ENCODE results near the gene SPRR1A.

Gene SPRR1A, protein sequence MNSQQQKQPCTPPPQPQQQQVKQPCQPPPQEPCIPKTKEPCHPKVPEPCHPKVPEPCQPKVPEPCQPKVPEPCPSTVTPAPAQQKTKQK

DNA sequence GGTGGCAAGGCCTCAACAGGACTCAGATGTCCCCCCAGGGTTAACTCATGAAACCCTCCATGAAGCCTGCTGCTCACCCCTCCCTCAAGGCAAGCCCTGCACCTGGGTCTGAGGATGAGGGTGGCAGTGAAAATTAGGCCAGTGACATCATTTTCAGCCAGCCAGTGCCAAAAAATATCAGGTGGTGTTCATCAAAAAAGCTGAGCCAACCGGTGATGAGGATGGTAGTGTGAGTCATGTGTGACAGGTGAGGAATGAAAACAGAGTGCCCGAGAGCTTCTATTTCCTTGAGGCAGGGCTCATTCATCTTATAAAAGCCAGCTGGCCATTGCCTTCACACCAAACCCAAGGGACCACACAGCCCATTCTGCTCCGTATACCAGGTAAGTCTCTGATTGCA, at the start of gene SPRR1A:
Gene SPRR1A (plus strand): TSS at position 339 of the 400 bp plus-strand sequence. CDS start 1,150 bp downstream, outside the sequence.
- DNase-seq (ENCODE audit: low spot score), result no peak

DNA sequence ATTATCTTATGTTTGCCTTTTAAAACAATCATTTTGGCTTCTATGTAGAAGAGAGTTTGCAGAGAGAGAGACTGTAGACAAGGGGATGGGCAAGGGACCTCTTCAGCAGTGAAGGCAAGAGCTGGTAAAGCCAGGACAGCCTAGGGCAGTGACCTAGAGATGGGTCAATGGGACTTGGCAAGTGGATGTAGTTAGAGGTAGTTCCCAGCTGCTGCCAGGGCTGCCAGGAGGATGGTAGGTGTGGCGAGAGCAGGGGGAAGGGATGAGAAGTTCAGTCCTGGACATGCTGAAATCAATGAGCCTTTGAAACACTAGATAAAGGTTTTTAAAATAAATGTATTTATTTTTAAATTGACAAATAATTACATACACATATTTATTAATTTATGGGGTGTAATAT, 43.3 kb upstream of the SPRR1A start:
- peak; percentile 4 for DNase-seq (ENCODE audit: low spot score)

DNA sequence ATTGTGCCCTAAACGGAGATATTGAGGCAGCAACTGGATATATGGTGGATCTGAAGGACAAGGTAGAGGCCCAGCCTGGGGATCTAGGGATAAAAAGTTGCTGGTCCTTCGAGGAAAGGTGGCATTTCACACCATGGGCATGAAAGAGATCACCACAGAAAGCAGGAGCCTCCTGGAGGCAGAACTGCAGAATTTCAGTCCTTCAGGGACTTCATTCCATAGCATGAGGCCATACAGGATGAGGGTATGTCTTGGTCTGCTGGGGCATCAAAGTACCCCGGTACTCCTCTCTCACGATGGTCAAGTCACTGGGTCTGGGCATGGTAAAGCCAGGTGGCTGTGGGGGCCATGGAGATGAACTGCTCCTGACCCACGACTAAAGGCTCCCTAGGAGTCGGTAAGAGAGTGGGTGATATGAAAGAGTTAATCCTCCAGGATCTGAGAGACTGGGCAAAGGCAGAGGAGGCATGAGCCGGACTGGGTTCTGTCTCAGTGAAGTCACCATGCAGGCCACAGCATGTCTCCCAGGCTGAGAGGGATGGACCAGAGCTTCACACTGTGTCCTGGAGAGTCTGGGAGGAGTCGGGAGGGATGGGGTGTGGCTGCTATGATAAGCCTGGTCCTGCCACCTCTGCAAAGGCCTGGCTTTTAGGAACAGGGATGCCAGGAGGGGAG, 42.7 kb upstream of the SPRR1A start:
- DNase-seq (ENCODE audit: low spot score), result no peak

DNA sequence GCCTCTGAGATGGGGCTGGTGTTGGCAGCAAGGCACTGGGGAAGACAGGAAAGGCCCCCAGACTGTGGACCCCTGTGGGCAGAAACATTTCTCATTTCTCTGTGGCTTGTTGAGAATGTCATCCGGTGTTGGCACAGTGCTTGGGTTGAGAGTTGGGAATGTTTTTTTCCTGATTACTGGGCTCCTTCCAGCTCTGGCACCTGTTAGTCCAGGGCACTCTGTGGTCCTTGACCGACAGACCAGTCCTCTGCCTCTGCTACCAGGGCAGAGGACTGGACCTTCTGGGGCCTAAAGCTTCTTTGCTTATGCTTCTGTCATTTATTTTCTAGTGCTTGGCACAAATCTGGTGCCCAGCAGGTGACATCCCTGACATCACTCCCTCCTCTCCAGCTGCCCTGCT, 41.7 kb upstream of the SPRR1A start:
- no peak for DNase-seq (ENCODE audit: low spot score)

DNA sequence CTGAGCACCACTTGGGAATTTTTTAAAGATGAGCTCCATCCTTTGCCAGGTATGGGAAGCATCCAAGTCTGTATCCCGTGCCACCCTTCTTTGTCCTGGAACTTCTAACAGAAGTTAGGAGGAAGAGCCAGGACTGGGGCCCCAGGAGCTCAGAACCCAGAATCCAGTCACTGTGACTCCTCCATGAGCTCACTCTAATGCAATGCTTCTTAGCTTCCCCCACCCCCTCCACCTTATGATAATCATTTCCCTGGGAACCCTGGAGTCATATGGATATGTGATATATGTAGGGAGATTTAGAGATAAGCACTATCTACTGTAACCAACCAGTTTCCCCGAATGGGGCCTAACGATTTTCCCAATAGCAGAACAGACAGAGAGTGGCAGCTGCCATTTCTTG, 37.6 kb upstream of the SPRR1A start:
- no peak for DNase-seq (ENCODE audit: low spot score)

DNA sequence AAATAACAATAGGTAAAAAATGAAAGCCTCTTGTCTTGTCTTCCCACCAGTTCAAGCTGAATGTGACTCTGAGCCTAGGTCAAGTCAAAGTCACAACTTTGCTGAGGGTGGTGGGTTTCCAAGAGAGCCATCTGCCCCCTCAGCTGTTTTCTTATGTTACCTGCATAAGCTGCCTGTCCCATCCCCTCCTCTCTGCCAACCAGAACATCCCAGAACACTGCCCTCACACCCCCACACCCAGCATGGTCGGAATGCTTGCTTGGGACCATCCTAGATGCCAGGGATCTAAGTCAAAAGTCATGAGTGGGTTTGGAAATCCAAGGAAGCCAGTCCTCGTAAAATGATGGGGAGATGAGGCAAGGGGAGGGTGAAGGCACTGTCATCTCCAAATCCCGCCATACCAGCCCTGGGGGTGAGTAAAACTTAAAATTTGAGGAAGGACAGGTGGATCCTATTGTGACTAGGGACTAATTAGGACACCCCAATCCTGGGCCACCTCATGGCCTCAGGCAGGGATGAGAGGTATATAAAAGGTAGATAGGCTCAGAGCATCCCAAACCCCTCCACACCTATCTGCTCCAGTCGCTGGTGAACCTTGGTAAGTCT, 37.1 kb upstream of the SPRR1A start, which contains the start of gene SPRR5:
Gene SPRR5 (plus strand): TSS at position 556 of the 606 bp plus-strand sequence. CDS start 1,349 bp downstream, outside the sequence.
- DNase-seq (ENCODE audit: low spot score), result no peak

DNA sequence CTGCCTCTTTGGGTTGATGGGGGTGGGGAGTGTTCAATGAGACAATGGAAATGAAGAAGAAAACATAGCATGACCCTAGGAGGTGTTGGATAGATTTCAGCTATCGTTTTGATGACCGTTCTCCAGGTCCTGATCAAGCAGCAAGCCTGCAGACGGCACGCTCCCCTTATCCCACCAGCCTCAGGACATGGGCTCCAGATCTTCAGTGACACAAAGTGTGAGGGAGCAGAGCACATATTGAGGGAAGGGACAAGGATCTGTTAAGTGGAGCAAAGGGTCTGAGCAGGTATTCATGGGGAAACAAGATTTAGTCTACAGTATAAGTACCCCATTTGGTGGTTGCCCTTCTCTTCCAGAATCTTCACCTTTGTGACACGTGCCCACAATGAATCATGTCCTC, 32.2 kb upstream of the SPRR1A start:
- DNase-seq (ENCODE audit: low spot score), result no peak

DNA sequence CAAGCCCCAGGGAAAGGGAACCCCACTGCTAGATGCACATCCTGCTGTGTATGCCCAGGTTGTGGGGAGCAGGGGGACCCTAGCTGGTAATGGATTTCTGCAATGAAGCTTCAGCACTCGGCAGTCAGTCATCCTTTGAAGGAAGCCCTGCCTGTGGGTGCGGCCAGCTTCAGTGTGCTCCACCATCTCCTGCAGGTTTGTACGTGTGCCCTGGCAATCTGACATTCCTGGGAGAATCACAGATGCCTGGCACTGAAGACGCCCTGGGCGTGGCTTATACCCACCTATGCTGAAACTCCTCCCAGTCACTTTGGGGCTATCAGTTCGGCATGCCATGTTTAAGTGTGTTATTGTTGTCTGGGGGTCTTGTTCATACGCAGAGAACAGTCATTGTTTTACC, 30.1 kb upstream of the SPRR1A start:
- DNase-seq (ENCODE audit: low spot score), result no peak

DNA sequence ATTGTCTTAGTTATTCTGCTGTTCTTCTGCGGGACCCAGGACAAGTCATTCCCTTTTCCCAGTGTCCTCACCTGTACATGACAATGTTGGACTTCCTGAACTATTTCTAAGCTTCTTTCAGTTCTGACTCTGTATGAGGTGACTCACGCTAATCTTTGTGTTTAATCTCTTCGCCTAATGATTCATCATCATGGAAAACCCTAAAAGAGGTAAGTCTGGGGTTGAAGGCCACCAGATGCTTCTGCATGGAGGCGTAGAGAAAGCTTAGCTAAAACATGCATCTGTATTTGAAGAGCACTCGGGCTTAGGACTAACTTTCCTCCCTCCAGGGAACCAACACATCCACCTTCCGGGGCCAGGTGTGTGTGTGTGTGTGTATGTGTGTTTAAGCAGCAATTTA, 29.4 kb upstream of the SPRR1A start:
- no peak for DNase-seq (ENCODE audit: low spot score)

DNA sequence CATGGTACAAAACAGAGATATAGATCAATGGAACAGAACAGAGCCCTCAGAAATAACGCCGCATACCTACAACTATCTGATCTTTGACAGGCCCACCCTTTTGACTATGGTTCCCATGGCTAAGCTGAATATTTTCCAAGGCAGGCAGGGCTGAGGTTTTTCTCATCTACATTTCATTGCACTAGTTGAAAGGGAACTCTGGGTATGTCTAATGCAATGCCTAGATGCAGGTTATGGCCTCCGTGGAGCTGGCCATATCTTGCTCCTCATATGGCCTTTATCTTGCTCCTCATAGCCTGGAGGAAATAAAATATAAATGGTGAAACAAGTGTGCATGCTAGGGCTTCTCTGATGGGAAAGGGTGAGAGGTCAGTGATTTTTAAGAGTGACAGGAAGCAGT, 26.3 kb upstream of the SPRR1A start:
- DNase-seq (ENCODE audit: low spot score), result no peak

DNA sequence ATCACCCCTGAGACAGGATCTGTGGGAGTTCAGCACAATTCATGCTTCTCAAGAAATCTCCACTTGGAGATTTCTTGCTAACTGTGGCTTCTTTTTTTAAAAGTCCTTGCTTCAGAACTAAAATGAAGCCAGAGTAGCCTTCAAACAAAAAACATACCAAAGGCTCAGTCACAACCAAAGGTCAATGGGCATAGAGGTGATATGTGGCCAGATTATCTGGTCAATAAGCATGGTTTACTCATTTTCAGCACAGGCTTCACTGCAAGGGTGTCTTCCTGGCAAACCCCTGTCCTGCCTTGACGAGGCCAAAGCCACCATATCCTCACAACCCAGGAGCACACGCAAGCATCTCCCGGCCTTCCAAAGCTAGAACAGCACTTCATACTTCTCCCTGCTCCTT, 24.6 kb upstream of the SPRR1A start:
- no peak for DNase-seq (ENCODE audit: low spot score)

DNA sequence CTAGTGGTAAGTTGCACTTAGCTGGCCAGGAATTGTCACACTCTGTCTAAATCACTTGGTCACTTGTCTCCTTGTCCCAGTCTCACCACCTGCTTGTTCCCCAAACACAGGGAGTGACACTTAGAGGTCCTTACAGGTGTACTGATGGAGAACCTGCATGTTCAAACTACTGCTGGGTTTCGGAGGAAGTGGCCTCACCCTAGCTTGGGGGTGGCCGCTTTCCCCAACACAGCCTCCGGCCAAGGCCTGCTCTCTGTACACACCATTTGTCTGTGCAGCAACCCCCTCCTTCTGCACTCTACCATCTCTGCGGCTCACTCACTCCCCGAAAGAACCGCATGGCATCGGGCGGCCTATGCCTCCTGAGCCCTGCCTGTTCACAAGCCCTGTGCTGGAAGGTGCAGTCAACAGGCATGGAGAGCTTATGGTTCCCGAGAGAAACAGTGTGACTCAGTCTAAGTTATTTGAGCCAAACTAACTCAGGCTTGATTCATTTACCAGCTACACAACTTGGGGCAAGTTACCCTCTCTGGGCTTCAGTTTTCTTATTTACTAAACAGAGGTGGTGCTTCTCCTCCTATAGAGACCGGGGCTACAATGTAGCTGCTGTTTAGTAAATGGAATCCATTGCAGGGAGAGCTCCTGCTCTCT, 24.0 kb upstream of the SPRR1A start:
- no peak for DNase-seq (ENCODE audit: low spot score)

DNA sequence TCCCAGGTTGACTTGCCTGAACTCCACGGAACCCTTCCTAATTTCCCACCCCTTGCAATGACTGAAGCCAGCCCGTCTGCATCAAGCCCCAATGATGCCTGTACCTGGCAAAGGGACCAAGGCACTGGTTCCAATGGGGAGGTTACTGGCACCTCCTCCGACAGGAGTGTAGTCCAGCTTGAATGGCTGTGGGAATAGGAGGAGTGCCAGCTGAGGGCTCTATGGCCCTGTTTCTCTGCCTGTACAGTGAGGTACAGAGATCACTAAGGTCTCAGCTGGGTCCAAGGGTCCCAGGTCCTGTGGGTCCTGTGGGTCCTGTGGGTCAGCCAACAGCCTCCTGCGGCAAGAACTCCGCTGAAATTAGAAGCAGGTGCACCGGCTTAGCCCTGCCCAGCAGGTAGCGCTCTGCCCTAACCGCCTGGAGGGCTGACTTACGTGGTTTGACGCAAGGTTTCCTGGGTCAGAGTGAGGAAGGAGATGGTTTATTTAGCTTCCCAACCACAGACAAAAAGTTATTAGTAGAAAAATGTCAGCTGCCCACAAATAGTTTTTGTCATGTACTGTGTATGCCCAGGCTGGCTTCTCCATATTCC, 23.3 kb upstream of the SPRR1A start:
- DNase-seq (ENCODE audit: low spot score), result no peak

DNA sequence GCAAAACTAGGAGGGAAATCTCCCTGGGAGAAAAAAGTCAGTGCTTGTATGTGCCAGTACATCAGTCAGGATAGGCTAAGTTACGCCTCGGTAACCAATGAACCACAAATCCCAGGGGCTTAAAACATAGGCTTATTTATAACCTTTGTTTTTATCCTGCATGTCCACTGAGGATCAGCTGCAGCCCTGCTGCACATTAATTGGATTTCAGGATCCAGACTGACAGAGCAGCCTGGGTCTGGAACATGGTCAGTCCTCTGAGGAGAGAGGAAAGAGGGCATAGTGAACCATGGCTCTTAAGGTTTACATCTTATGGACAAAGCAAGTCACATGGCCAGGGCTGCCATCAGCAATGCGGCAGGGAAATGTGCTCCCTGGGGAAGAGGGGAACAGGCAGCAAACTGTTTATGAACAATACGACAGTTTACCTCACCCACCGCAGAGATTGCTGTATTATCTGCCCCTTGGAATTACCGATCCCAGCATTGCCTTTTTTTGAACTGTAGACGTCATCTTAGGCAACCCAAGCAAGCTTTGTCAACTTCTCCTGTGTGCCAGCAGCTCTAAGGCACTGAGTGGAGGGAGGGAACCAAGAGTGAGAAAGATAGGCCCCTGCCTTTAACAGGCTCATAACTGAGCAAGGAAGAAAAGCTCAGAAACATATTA, 22.5 kb upstream of the SPRR1A start:
- no peak for DNase-seq (ENCODE audit: low spot score)

DNA sequence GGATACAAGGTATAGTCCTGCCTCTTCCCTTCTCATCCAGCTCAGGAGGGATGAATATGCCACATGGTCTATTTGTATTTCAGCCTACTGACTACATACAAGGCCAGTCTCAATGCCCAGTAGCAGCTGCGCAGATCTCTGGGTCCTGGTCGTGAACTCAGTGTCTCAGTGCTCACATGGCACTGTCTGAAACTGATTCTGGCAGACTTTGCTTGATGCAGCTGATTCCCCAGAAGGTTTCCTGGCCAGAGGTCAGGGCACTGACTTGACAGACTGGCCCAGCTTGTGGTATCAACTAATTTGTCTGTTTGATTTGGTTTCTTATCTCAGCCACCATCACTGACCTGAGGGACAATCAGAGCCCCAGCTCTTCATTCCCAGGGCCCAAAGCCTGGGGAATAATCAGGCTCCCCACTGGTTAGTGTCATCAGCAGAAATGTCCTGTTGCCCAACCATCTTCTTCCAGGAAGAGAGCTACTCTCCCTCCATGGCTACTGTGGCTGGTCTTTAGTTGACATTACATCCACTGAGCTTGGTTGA, 20.9 kb upstream of the SPRR1A start:
- no peak for DNase-seq (ENCODE audit: low spot score)

DNA sequence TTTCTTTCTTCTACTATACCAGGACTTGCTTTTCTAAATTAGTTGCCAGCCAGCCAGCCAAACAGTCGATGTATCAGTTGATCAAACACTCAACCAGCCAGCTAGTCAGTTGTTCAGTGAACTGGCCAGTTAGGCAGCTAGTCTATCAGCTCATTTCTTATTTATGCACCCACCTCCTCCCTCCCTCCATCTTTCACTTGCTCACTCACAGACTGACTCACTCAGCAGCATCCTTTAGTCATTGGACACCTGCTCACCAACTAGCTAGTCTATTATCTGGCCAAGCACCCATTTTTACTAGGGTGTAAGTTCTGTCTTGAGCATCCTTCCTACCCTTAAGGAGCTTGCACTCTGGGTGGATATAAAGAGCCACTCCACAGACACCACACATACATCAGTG, 19.3 kb upstream of the SPRR1A start:
- DNase-seq (ENCODE audit: low spot score), result no peak

DNA sequence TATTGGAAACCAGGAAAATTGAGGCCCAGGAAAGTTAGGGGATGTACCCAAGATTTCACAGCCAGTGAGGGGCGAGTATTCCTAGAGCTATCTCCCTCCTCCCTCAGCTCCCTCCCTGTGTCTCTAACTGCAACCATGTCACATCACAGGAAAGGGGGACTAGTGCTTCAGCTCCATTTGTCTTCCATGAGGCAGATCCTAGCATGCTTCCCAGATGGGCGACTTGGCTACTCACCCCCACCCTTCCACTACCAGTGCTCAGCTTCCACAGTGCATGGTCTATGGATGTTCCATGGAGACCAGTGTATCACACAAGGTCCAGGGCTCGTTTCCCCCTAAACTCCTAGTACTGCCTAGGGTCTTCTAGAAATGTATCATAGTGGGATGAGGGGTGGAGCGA, 18.0 kb upstream of the SPRR1A start:
- no peak for DNase-seq (ENCODE audit: low spot score)

DNA sequence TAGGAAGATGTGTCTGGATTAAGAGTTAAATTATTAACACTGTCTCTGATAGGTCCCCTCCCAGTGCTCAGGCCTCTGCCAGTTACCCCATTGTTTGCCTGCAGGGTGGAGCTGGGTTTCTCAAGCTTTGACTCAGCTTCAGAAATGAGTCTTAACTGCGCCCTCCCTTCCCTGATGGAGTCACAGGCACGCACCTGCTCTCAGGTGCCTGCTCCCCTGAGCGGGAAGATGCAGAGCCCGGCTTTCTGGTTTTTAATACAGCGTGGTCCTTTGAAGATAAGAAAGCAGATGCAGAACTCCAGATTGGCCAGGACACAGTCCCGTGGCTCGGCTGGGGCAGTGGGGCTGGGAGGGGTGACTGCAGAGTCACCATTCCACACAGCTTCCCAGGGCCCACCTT, 16.7 kb upstream of the SPRR1A start:
- no peak for DNase-seq (ENCODE audit: low spot score)

DNA sequence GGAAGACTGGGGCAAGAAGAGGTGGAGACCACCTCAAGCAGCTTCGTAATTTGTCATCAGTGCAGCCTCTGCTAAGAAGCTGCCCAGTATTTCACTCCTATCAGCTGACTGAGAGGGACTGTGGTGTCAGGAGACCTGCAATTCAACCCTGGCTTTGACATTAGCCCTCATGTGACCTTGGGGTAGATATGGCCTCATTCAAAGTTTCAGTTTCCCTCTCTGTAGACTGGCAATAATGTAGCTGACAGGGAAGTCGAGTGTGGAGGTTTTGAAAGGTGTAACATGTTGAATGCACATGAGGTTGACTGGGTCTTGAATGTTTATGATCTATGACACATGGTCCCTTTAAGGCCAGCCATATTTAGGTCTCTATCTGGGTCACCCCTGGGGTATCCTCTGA, 15.6 kb upstream of the SPRR1A start:
- DNase-seq (ENCODE audit: low spot score), result no peak

DNA sequence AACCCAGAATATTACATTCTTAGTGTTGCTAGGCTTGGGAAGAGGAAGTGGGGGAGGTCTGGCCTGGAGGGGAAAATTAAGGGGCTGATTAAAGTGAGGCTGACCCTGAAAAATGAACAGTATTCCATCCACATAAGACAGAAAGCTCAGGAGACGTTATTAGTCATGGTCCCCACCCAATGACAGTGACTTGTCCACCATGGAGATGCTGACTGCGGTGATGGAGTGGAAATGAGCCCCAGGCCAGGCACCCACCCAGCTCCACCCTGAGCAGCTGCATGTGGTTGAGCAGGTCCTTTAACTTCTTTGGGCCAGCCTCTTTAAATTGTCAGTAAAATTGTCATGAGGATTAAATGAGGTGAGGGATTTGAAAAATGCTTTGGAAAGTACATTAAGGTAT, 14.8 kb upstream of the SPRR1A start:
- no peak for DNase-seq (ENCODE audit: low spot score)

DNA sequence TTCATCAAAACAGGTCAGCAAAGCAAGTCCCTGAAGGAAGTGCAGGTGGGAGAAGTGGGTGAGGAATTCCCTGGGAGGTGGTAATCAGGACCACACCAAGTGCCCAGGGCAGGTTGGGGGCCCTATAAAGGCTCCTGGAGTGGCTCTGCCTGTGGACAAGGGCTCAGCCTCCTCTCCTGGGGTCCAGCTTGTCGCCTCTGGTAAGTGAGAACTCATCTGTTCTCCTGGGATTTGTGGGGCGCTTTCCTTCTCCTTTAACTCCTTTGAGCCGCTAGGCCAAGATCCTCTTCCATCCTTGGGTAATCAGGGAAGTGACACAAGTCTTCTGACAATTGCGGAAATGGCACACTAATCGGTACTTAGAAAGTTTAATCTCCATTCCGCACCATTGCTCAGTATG, 13.4 kb upstream of the SPRR1A start, which contains the start of gene SPRR4:
Gene SPRR4 (plus strand): TSS at position 154 of the 400 bp plus-strand sequence. CDS start 1,243 bp downstream, outside the sequence.
- no peak for DNase-seq (ENCODE audit: low spot score)

Measured in D341Med (cell line).